ENCODE data around the gene SLC41A1. TPM values are rescaled to one million over a fixed set of nuclear protein-coding genes. Genes with fewer than 3 reads are reported as not detected.

The SLC41A1 gene
- total and polyA plus RNA-seq, 8 donors = 8.2 to 46.2 (median 16.2) TPM

- TF ChIP-seq EP300 (IDR thresholded peaks at IDR 0.05) = no peak
- peak; percentile 82 to 94 (median 92) for TF ChIP-seq POLR2AphosphoS5 (IDR thresholded peaks at IDR 0.05)
- TF ChIP-seq POLR2A (IDR thresholded peaks at IDR 0.05) = peak in 1 of 4 donors; percentile 49
- TF ChIP-seq CTCF (IDR thresholded peaks at IDR 0.05) = peak in 1 of 7 experiments; percentile 14
- intact Hi-C loops (cut with DNase I; ENCODE audit: low total_unique reads) = no loop called here
- DNase-seq = peak; percentile 95 to 99
- Histone ChIP-seq H3K36me3 (no peaks in the 10 kb centered on the region), H3K4me3 (peak overlapping the region; percentile 74 to 99 (median 88)), H3K27me3 (no peaks in the 10 kb centered on the region), H3K9me3 (no peaks in the 10 kb centered on the region), H3K4me1 (peaks cover 17 to 46% (median 31%) of the 10 kb centered on the region in 4 donors), H3K27ac (peak overlapping the region; percentile 99 to 100 (median 99))
- 0 to 1% (median 1%) methylated on average over 28 to 81 of the region's 81 CpGs for whole genome bisulfite sequencing, 5 donors
Observed at GRCh38 chr1:205749234-205750137, 63.5 kb downstream of the SLC41A1 start.

GRCh38 chr1:205748403-205749233 lies 64.4 kb downstream of the SLC41A1 start:
- peak in 1 of 2 donors; percentile 80 for DNase-seq
- Histone ChIP-seq H3K9me3 (no peaks in the 10 kb centered on the region), H3K27me3 (no peaks in the 10 kb centered on the region), H3K27ac (peak overlapping the region; percentile 99 to 100 (median 99)), H3K36me3 (no peaks in the 10 kb centered on the region), H3K4me1 (peaks cover 17 to 54% (median 36%) of the 10 kb centered on the region in 4 donors), H3K4me3 (peak overlapping the region; percentile 74 to 99 (median 88))
- TF ChIP-seq POLR2AphosphoS5 (IDR thresholded peaks at IDR 0.05) (peak in 2 of 3 donors; percentile 34 to 61), POLR2A (IDR thresholded peaks at IDR 0.05) (no peak)
- WGBS, 5 donors = 0 to 1% (median 1%) methylated on average over 23 to 25 of the region's 25 CpGs
- intact Hi-C loops (cut with DNase I; ENCODE audit: low total_unique reads) = no loop called here

GRCh38 chr1:205746757-205747412 lies 66.1 kb downstream of the SLC41A1 start:
- Histone ChIP-seq H3K4me3 (peak overlapping the region in 2 of 4 donors; percentile 17 to 82), H3K4me1 (peaks cover 17 to 71% (median 43%) of the 10 kb centered on the region in 4 donors), H3K27me3 (no peaks in the 10 kb centered on the region), H3K9me3 (no peaks in the 10 kb centered on the region), H3K27ac (peak overlapping the region in 2 of 5 donors; percentile 2 to 47), H3K36me3 (no peaks in the 10 kb centered on the region)
- 56 to 65% (median 60%) methylated on average over 5 of the region's 5 CpGs for WGBS, 5 donors
- intact Hi-C loops (cut with DNase I; ENCODE audit: low total_unique reads) = no loop called here
- TF ChIP-seq POLR2A (IDR thresholded peaks at IDR 0.05) (no peak), POLR2AphosphoS5 (IDR thresholded peaks at IDR 0.05) (no peak), EP300 (IDR thresholded peaks at IDR 0.05) (no peak), CTCF (IDR thresholded peaks at IDR 0.05) (no peak)
- DNase-seq = no peak

- peaks cover 20 to 82% (median 50%) of the 10 kb centered on the region in 4 donors for H3K4me1 ChIP-seq
- peaks cover 0 to 8% (median 3%) of the 10 kb centered on the region in 4 donors for H3K36me3 ChIP-seq
- 94 to 99% (median 98%) methylated on average over 6 to 8 of the region's 8 CpGs for WGBS, 5 donors
Observed at GRCh38 chr1:205744403-205744802, 68.6 kb downstream of the SLC41A1 start.

More at GRCh38 chr1:205744403-205744802, 68.6 kb downstream of the SLC41A1 start:
- DNase-seq = no peak
- H3K4me3 ChIP-seq = no peak overlapping the region
- TF ChIP-seq EP300 (IDR thresholded peaks at IDR 0.05) (no peak), POLR2AphosphoS5 (IDR thresholded peaks at IDR 0.05) (no peak), POLR2A (IDR thresholded peaks at IDR 0.05) (no peak)
- H3K27ac ChIP-seq = no peak overlapping the region
- intact Hi-C loops (cut with DNase I; ENCODE audit: low total_unique reads) = no loop called here
- H3K27me3 ChIP-seq = no peaks in the 10 kb centered on the region
- H3K9me3 ChIP-seq = no peaks in the 10 kb centered on the region
